ENCODE data around the gene BCL6.

DNA sequence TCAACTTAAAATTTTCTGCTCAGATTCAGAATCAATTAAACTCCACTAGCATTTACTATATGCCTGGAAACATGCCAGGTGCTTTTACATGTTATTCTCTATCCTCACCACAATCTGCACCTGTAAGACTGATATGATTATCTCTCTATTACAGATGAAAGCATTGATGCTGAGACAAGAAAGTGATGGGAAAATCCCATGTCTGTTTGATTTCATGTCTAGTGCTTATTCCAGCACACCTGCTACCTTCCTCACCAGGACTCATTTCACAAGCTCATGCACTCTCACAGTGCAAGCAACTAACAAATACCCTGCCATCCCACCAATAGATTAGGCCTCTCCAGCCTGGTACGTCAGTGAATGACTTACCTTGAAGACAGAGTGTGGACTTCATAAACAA, 25.0 kb upstream of the BCL6 start:
- TF ChIP-seq, protein P1, sequence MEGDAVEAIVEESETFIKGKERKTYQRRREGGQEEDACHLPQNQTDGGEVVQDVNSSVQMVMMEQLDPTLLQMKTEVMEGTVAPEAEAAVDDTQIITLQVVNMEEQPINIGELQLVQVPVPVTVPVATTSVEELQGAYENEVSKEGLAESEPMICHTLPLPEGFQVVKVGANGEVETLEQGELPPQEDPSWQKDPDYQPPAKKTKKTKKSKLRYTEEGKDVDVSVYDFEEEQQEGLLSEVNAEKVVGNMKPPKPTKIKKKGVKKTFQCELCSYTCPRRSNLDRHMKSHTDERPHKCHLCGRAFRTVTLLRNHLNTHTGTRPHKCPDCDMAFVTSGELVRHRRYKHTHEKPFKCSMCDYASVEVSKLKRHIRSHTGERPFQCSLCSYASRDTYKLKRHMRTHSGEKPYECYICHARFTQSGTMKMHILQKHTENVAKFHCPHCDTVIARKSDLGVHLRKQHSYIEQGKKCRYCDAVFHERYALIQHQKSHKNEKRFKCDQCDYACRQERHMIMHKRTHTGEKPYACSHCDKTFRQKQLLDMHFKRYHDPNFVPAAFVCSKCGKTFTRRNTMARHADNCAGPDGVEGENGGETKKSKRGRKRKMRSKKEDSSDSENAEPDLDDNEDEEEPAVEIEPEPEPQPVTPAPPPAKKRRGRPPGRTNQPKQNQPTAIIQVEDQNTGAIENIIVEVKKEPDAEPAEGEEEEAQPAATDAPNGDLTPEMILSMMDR (conservative IDR thresholded peaks at IDR 0.05) = no peak
- TF ChIP-seq ZFX (IDR thresholded peaks at IDR 0.05) = no peak
